ENCODE results near the gene DGKB. TPM values are rescaled to one million over a fixed set of nuclear protein-coding genes. Genes with fewer than 3 reads are reported as not detected.

Gene DGKB
- total RNA-seq, 2 experiments from 2014 or later, result not detected

- no peak for DNase-seq
- H3K27me3 Mint-ChIP-seq, result no peaks in the 10 kb centered on the region
- no peaks in the 10 kb centered on the region for H3K4me1 Mint-ChIP-seq
- no peaks in the 10 kb centered on the region for H3K9me3 Mint-ChIP-seq
- no peak overlapping the region for H3K4me3 Mint-ChIP-seq
- no peaks in the 10 kb centered on the region for H3K36me3 Mint-ChIP-seq (ENCODE audit: low read depth)
- ChIA-PET POLR2A (no interaction called here), CTCF (no interaction called here)
- no peak overlapping the region for H3K27ac Mint-ChIP-seq
Measured at GRCh38 chr7:14236834-14237233, 665.7 kb downstream of the DGKB start.

- no peak overlapping the region for H3K27ac Mint-ChIP-seq
- no peak overlapping the region for H3K4me3 Mint-ChIP-seq
- ChIA-PET CTCF (no interaction called here), POLR2A (no interaction called here)
- H3K36me3 Mint-ChIP-seq (ENCODE audit: low read depth), result no peaks in the 10 kb centered on the region
- DNase-seq, result no peak
- no peaks in the 10 kb centered on the region for H3K9me3 Mint-ChIP-seq
- no peaks in the 10 kb centered on the region for H3K4me1 Mint-ChIP-seq
- H3K27me3 Mint-ChIP-seq, result no peaks in the 10 kb centered on the region
Measured at GRCh38 chr7:14235056-14235455, 667.5 kb downstream of the DGKB start.

- CTCF ChIA-PET, result no interaction called here
- no peaks in the 10 kb centered on the region for H3K27me3 Mint-ChIP-seq
- POLR2A ChIA-PET, result no interaction called here
- no peak overlapping the region for H3K4me3 Mint-ChIP-seq
- no peak overlapping the region for H3K27ac Mint-ChIP-seq
- no peaks in the 10 kb centered on the region for H3K9me3 Mint-ChIP-seq
- H3K4me1 Mint-ChIP-seq, result no peaks in the 10 kb centered on the region
- DNase-seq, result no peak
- no peaks in the 10 kb centered on the region for H3K36me3 Mint-ChIP-seq (ENCODE audit: low read depth)
Measured at GRCh38 chr7:14233868-14234369, 668.6 kb downstream of the DGKB start.

- CTCF ChIA-PET, result no interaction called here
- Mint-ChIP-seq H3K4me1 (no peaks in the 10 kb centered on the region), H3K4me3 (no peak overlapping the region), H3K27ac (no peak overlapping the region), H3K9me3 (no peaks in the 10 kb centered on the region), H3K27me3 (no peaks in the 10 kb centered on the region), H3K36me3 (ENCODE audit: low read depth) (no peaks in the 10 kb centered on the region)
- no peak for DNase-seq
- POLR2A ChIA-PET, result no interaction called here
Measured at GRCh38 chr7:14233076-14233867, 669.3 kb downstream of the DGKB start.

- no peaks in the 10 kb centered on the region for H3K36me3 Mint-ChIP-seq (ENCODE audit: low read depth)
- H3K4me3 Mint-ChIP-seq, result no peak overlapping the region
- H3K4me1 Mint-ChIP-seq, result no peaks in the 10 kb centered on the region
- DNase-seq, result no peak
- H3K27ac Mint-ChIP-seq, result no peak overlapping the region
- POLR2A ChIA-PET, result no interaction called here
- CTCF ChIA-PET, result no interaction called here
- no peaks in the 10 kb centered on the region for H3K27me3 Mint-ChIP-seq
- H3K9me3 Mint-ChIP-seq, result no peaks in the 10 kb centered on the region
Measured at GRCh38 chr7:14229047-14229446, 673.5 kb downstream of the DGKB start.

GRCh38 chr7:14228341-14228740 is 674.2 kb downstream of the DGKB start:
- no peak overlapping the region for H3K4me3 Mint-ChIP-seq
- no peaks in the 10 kb centered on the region for H3K27me3 Mint-ChIP-seq
- H3K36me3 Mint-ChIP-seq (ENCODE audit: low read depth), result no peaks in the 10 kb centered on the region
- POLR2A ChIA-PET, result no interaction called here
- no peaks in the 10 kb centered on the region for H3K9me3 Mint-ChIP-seq
- DNase-seq, result no peak
- H3K27ac Mint-ChIP-seq, result no peak overlapping the region
- H3K4me1 Mint-ChIP-seq, result no peaks in the 10 kb centered on the region
- CTCF ChIA-PET, result no interaction called here

- Mint-ChIP-seq H3K27ac (no peak overlapping the region), H3K36me3 (ENCODE audit: low read depth) (no peaks in the 10 kb centered on the region), H3K9me3 (no peaks in the 10 kb centered on the region), H3K4me3 (no peak overlapping the region), H3K4me1 (no peaks in the 10 kb centered on the region), H3K27me3 (no peaks in the 10 kb centered on the region)
- ChIA-PET CTCF (no interaction called here), POLR2A (no interaction called here)
- no peak for DNase-seq
Measured at GRCh38 chr7:14226126-14226525, 676.4 kb downstream of the DGKB start.

- no peak overlapping the region for H3K4me3 Mint-ChIP-seq
- H3K9me3 Mint-ChIP-seq, result no peaks in the 10 kb centered on the region
- CTCF ChIA-PET, result no interaction called here
- no peak for DNase-seq
- POLR2A ChIA-PET, result no interaction called here
- H3K27ac Mint-ChIP-seq, result no peak overlapping the region
- no peaks in the 10 kb centered on the region for H3K27me3 Mint-ChIP-seq
- no peaks in the 10 kb centered on the region for H3K4me1 Mint-ChIP-seq
- no peaks in the 10 kb centered on the region for H3K36me3 Mint-ChIP-seq (ENCODE audit: low read depth)
Measured at GRCh38 chr7:14219125-14219524, 683.4 kb downstream of the DGKB start.

- Mint-ChIP-seq H3K27ac (no peak overlapping the region), H3K27me3 (no peaks in the 10 kb centered on the region), H3K9me3 (no peaks in the 10 kb centered on the region), H3K36me3 (ENCODE audit: low read depth) (no peaks in the 10 kb centered on the region), H3K4me3 (no peak overlapping the region), H3K4me1 (no peaks in the 10 kb centered on the region)
- CTCF ChIA-PET, result no interaction called here
- POLR2A ChIA-PET, result no interaction called here
- DNase-seq, result no peak
Measured at GRCh38 chr7:14218338-14218737, 684.2 kb downstream of the DGKB start.

GRCh38 chr7:14209896-14210484 is 692.6 kb downstream of the DGKB start:
- Mint-ChIP-seq H3K36me3 (ENCODE audit: low read depth) (no peaks in the 10 kb centered on the region), H3K27ac (no peak overlapping the region), H3K27me3 (no peaks in the 10 kb centered on the region), H3K9me3 (no peaks in the 10 kb centered on the region), H3K4me3 (no peak overlapping the region), H3K4me1 (no peaks in the 10 kb centered on the region)
- DNase-seq, result no peak
- CTCF ChIA-PET, result no interaction called here
- POLR2A ChIA-PET, result no interaction called here

- H3K36me3 Mint-ChIP-seq (ENCODE audit: low read depth), result no peaks in the 10 kb centered on the region
- no peak overlapping the region for H3K27ac Mint-ChIP-seq
- ChIA-PET CTCF (no interaction called here), POLR2A (no interaction called here)
- no peaks in the 10 kb centered on the region for H3K4me1 Mint-ChIP-seq
- H3K27me3 Mint-ChIP-seq, result no peaks in the 10 kb centered on the region
- H3K9me3 Mint-ChIP-seq, result no peaks in the 10 kb centered on the region
- DNase-seq, result no peak
- H3K4me3 Mint-ChIP-seq, result no peak overlapping the region
Measured at GRCh38 chr7:14207711-14208110, 694.8 kb downstream of the DGKB start.

GRCh38 chr7:14207138-14207537 is 695.4 kb downstream of the DGKB start:
- Mint-ChIP-seq H3K36me3 (ENCODE audit: low read depth) (no peaks in the 10 kb centered on the region), H3K4me1 (no peaks in the 10 kb centered on the region), H3K4me3 (no peak overlapping the region), H3K27ac (no peak overlapping the region), H3K27me3 (no peaks in the 10 kb centered on the region), H3K9me3 (no peaks in the 10 kb centered on the region)
- ChIA-PET POLR2A (no interaction called here), CTCF (no interaction called here)
- DNase-seq, result no peak

- no peak overlapping the region for H3K27ac Mint-ChIP-seq
- H3K9me3 Mint-ChIP-seq, result no peaks in the 10 kb centered on the region
- H3K36me3 Mint-ChIP-seq (ENCODE audit: low read depth), result no peaks in the 10 kb centered on the region
- no peak for DNase-seq
- H3K4me1 Mint-ChIP-seq, result no peaks in the 10 kb centered on the region
- POLR2A ChIA-PET, result no interaction called here
- no peaks in the 10 kb centered on the region for H3K27me3 Mint-ChIP-seq
- CTCF ChIA-PET, result no interaction called here
- H3K4me3 Mint-ChIP-seq, result no peak overlapping the region
Measured at GRCh38 chr7:14206121-14206520, 696.4 kb downstream of the DGKB start.

GRCh38 chr7:14201353-14201752 is 701.2 kb downstream of the DGKB start:
- CTCF ChIA-PET, result no interaction called here
- POLR2A ChIA-PET, result no interaction called here
- H3K27me3 Mint-ChIP-seq, result no peaks in the 10 kb centered on the region
- no peak overlapping the region for H3K27ac Mint-ChIP-seq
- no peaks in the 10 kb centered on the region for H3K4me1 Mint-ChIP-seq
- no peak for DNase-seq
- H3K9me3 Mint-ChIP-seq, result no peaks in the 10 kb centered on the region
- H3K4me3 Mint-ChIP-seq, result no peak overlapping the region
- no peaks in the 10 kb centered on the region for H3K36me3 Mint-ChIP-seq (ENCODE audit: low read depth)

Data from activated CD4-positive, alpha-beta memory T cell treated with anti-CD3 and anti-CD28 coated beads, Interleukin-2, amount 10 ng/mL, durations not matched to agents 7 days and 5 days (primary cell).